NCI-H748 (cell line): ENCODE measurements around the gene DRD4.

Experiments used
- DNase-seq: peaks from one replicate; lab custom pipeline; 2025; ENCODE audit not compliant: unreplicated experiment; lab: John Stamatoyannopoulos, UW

Gene DRD4

GRCh38 chr11:620935-621814 is 15.9 kb upstream of the DRD4 start:
- no peak for DNase-seq

- no peak for DNase-seq
Measured at GRCh38 chr11:621838-622237, 15.2 kb upstream of the DRD4 start.

GRCh38 chr11:623349-623869 is 13.7 kb upstream of the DRD4 start:
- DNase-seq: no peak

- DNase-seq: no peak
Measured at GRCh38 chr11:623999-624704, 12.9 kb upstream of the DRD4 start.

- no peak for DNase-seq
Measured at GRCh38 chr11:624705-625635, 12.1 kb upstream of the DRD4 start, which contains the start of gene CDHR5. Gene CDHR5 (minus strand): TSS chr11:624955. CDS start chr11:624902, 53 bp downstream.

- no peak for DNase-seq
Measured at GRCh38 chr11:625636-626268, 11.3 kb upstream of the DRD4 start.

GRCh38 chr11:626475-627307 is 10.4 kb upstream of the DRD4 start, which contains the start of gene SCT:
Gene SCT (minus strand): TSS chr11:627181. CDS start chr11:627143, 38 bp downstream.
- DNase-seq: no peak

GRCh38 chr11:627308-627576 is 9.8 kb upstream of the DRD4 start:
- no peak for DNase-seq

- DNase-seq: no peak
Measured at GRCh38 chr11:628056-628455, 9.0 kb upstream of the DRD4 start.

GRCh38 chr11:629237-629583 is 7.9 kb upstream of the DRD4 start:
- no peak for DNase-seq

GRCh38 chr11:630871-631270 is 6.2 kb upstream of the DRD4 start:
- DNase-seq: no peak

GRCh38 chr11:635945-636510 is 1.0 kb upstream of the DRD4 start:
- DNase-seq: no peak

GRCh38 chr11:637333-637592 is 194 bp downstream of the DRD4 start:
- DNase-seq: no peak

GRCh38 chr11:637593-638521 is 788 bp downstream of the DRD4 start:
- DNase-seq: no peak

- no peak for DNase-seq
Measured at GRCh38 chr11:638631-639331, 1.7 kb downstream of the DRD4 start.

GRCh38 chr11:639332-639955 is 2.4 kb downstream of the DRD4 start:
- DNase-seq: no peak

- no peak for DNase-seq
Measured at GRCh38 chr11:640021-640706, 3.1 kb downstream of the DRD4 start.
